ENCODE data around the gene DSCAML1. TPM values are rescaled to one million over a fixed set of nuclear protein-coding genes. Genes with fewer than 3 reads are reported as not detected.
A peak's percentile ranks its signal among the peaks of the same experiment; 100 is the strongest.

DSCAML1 gene
- total RNA-seq, 4 donors from 2014 or later: 0.54 to 1.8 (median 0.99) TPM

GRCh38 chr11:117807482-117808327, 10.7 kb upstream of the DSCAML1 start:
- no peaks in the 10 kb centered on the region for H3K4me1 ChIP-seq
- H3K27me3 ChIP-seq: no peaks in the 10 kb centered on the region
- TF ChIP-seq POLR2A (IDR thresholded peaks at IDR 0.05): no peak
- peak; percentile 78 to 96 (median 86) for TF ChIP-seq CTCF (IDR thresholded peaks at IDR 0.05)
- no peaks in the 10 kb centered on the region for H3K9me3 ChIP-seq
- peak; percentile 82 to 83 for DNase-seq
- H3K27ac ChIP-seq: no peak overlapping the region
- intact Hi-C loops (cut with DNase I): loop anchor here (5.0 kb wide), 1 partner anchor 245 kb away; no protein-coding TSS in a partner anchor
- no peak overlapping the region for H3K4me3 ChIP-seq (replicated peaks in 1 of 3)
- 56 to 60% methylated on average over 22 of the region's 22 CpGs for WGBS, 2 donors
- H3K36me3 ChIP-seq: no peaks in the 10 kb centered on the region

- TF ChIP-seq POLR2A (IDR thresholded peaks at IDR 0.05) (no peak), CTCF (IDR thresholded peaks at IDR 0.05) (no peak)
- Histone ChIP-seq H3K9me3 (no peaks in the 10 kb centered on the region), H3K27ac (no peak overlapping the region), H3K36me3 (no peaks in the 10 kb centered on the region), H3K27me3 (no peaks in the 10 kb centered on the region), H3K4me3 (replicated peaks in 1 of 3) (no peak overlapping the region), H3K4me1 (no peaks in the 10 kb centered on the region)
- 84 to 90% methylated on average over 5 of the region's 5 CpGs for WGBS, 2 donors
- intact Hi-C loops (cut with DNase I): loop anchor here (5.0 kb wide), 1 partner anchor 245 kb away; no protein-coding TSS in a partner anchor
- no peak for DNase-seq
Measured at GRCh38 chr11:117806846-117807245, 9.8 kb upstream of the DSCAML1 start.

- no peak overlapping the region for H3K4me3 ChIP-seq (replicated peaks in 1 of 3)
- no peaks in the 10 kb centered on the region for H3K36me3 ChIP-seq
- no peak for TF ChIP-seq CTCF (IDR thresholded peaks at IDR 0.05)
- WGBS, 2 donors: 43 to 70% methylated on average over 1 of the region's 1 CpG
- H3K4me1 ChIP-seq: no peaks in the 10 kb centered on the region
- intact Hi-C loops (cut with DNase I): loop anchor here (5.0 kb wide), 1 partner anchor 247 kb away; no protein-coding TSS in a partner anchor
- no peak for DNase-seq
- H3K9me3 ChIP-seq: no peaks in the 10 kb centered on the region
- no peaks in the 10 kb centered on the region for H3K27me3 ChIP-seq
- no peak overlapping the region for H3K27ac ChIP-seq
Measured at GRCh38 chr11:117805045-117805444, 8.0 kb upstream of the DSCAML1 start.

- intact Hi-C loops (cut with DNase I): no loop called here
Measured at GRCh38 chr11:117803896-117804295, 6.9 kb upstream of the DSCAML1 start.

More at GRCh38 chr11:117803896-117804295, 6.9 kb upstream of the DSCAML1 start:
- Histone ChIP-seq H3K36me3 (no peaks in the 10 kb centered on the region), H3K4me1 (no peaks in the 10 kb centered on the region), H3K4me3 (replicated peaks in 1 of 3) (no peak overlapping the region), H3K9me3 (no peaks in the 10 kb centered on the region), H3K27me3 (no peaks in the 10 kb centered on the region), H3K27ac (no peak overlapping the region)
- DNase-seq: no peak
- 97 to 100% methylated on average over 8 of the region's 8 CpGs for WGBS, 2 donors
- TF ChIP-seq CTCF (IDR thresholded peaks at IDR 0.05) (no peak), POLR2A (IDR thresholded peaks at IDR 0.05) (no peak)
